BE2C (cell line): Measurements from ENCODE around the gene SGTB.

Source experiments
- DNase-seq: peaks from one replicate; pipeline ENCODE4 v3.0.0-alpha.2; 2020
- H3K27me3 ChIP-seq: fragments of 250-450 bp; sonication (Bioruptor Pico); 2 replicates; pipeline ENCODE4 v1.5.1; 2020; ENCODE audit warnings: mild to moderate bottlenecking
- H3K36me3 ChIP-seq: fragments of 250-450 bp; sonication (Bioruptor Pico); 2 replicates; pipeline ENCODE4 v1.5.1; 2020; ENCODE audit warnings: mild to moderate bottlenecking
- H3K4me1 ChIP-seq: fragments of 250-450 bp; sonication (Bioruptor Pico); 2 replicates; pipeline ENCODE4 v1.5.1; 2020
- H3K4me3 ChIP-seq: 2 replicates; pipeline ENCODE4 v1.5.1; 2011; ENCODE audit warnings: low read depth, low read length
- H3K9me3 ChIP-seq: fragments of 250-450 bp; sonication (Bioruptor Pico); 2 replicates; pipeline ENCODE4 v1.5.1; 2020
- CTCF ChIP-seq: IDR thresholded peaks from 2 replicates; pipeline ENCODE4 v1.5.1; 2012; ENCODE audit warnings: mild to moderate bottlenecking, low read depth, low read length

SGTB gene

DNA sequence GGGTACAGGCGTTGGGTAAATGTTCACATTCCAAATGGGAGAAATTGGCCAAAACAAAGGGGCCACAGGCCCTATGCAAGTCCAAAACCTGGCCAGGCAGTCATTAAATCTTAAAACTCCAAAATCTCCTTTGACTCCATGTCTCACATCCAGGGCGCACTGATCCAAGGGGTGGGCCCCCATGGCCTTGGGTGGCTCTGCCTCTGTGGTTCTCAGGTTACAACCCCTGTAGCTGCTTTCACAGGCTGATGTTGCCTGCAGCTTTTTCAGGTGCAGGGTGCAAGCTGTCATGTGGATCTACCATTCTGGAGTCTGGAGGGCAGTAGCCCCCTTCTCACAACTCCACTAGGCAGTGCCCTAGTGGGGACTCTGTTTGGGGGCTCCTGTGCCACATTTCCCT, 44.9 kb upstream of the SGTB start:
- H3K36me3 ChIP-seq: peaks cover 36% of the 10 kb centered on the region

DNA sequence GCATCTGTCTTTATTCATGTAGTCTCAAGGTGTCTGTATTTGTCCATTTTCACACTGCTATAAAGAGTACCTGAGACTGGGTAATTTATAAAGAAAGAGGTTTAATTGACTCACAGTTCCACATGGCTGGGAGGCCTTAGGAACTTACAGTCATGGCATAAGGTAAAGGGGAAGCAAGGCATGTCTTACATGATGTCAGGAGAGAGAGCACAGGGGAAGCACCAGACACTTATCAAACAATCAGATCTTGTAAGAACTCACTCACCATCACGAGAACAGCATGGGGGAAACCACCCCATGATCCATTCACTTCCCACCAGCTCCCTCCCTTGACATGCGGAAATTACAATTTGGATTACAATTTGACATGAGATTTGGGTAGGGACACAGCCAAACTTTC, 44.3 kb upstream of the SGTB start:
- peaks cover 39% of the 10 kb centered on the region for H3K36me3 ChIP-seq
- no peak overlapping the region for H3K4me3 ChIP-seq
- TF ChIP-seq CTCF: no peak
- no peaks in the 10 kb centered on the region for H3K27me3 ChIP-seq
- no peaks in the 10 kb centered on the region; the same call in 1 of the 2 replicates for H3K4me1 ChIP-seq
- no peak for DNase-seq
- no peaks in the 10 kb centered on the region for H3K9me3 ChIP-seq

More for the DNA sequence above, 44.9 kb upstream of the SGTB start:
- no peaks in the 10 kb centered on the region for H3K27me3 ChIP-seq
- H3K9me3 ChIP-seq: no peaks in the 10 kb centered on the region
- no peak overlapping the region for H3K4me3 ChIP-seq
- TF ChIP-seq CTCF: no peak
- DNase-seq: no peak
- H3K4me1 ChIP-seq: no peaks in the 10 kb centered on the region; the same call in 1 of the 2 replicates

DNA sequence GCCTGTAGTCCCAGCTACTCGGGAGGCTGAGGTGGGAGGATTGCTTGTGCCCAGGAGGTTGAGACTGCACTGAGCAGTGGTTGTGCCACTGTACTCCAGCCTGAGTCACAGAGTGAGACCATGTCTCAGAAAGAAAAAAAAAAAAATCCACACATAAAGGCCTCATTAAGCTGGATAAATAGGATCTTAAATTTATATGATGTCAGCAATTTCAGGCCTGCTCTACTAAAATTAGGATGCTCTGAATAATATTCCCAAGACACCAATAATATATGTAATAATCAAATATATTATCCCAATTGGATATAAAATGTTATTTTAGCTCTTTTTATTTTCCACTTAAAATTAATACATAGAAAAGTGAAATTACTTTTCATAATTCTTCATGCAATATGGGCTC, 43.7 kb upstream of the SGTB start:
- no peaks in the 10 kb centered on the region for H3K9me3 ChIP-seq
- DNase-seq: no peak
- peaks cover 39% of the 10 kb centered on the region for H3K36me3 ChIP-seq
- TF ChIP-seq CTCF: no peak
- H3K4me1 ChIP-seq: no peaks in the 10 kb centered on the region; the same call in 1 of the 2 replicates
- no peak overlapping the region for H3K4me3 ChIP-seq
- no peaks in the 10 kb centered on the region for H3K27me3 ChIP-seq

DNA sequence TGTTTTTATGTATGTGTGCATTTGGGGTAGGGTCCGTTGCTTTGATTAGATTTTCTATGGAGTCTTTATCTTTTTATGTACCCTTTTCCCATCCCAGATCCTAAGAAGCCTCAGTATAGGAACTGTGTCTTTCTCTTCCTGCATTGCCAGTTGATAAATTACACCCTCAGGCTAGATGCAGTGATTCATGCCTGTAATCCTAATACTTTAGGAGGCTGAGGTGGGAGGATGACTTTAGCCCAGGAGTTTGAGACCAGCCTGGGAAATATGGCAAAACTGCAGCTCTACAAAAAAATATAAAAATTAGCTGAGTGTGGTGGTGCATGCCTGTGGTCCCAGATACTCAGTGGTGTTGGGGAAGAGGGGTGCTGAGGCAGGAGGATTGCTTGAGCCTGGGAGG, 40.3 kb upstream of the SGTB start:
- no peaks in the 10 kb centered on the region for H3K4me1 ChIP-seq
- peaks cover 53% of the 10 kb centered on the region for H3K36me3 ChIP-seq
- DNase-seq: no peak
- no peaks in the 10 kb centered on the region for H3K27me3 ChIP-seq
- no peak overlapping the region for H3K4me3 ChIP-seq
- TF ChIP-seq CTCF: no peak
- no peaks in the 10 kb centered on the region for H3K9me3 ChIP-seq

GRCh38 chr5:65760504-65761275, 38.8 kb upstream of the SGTB start:
- TF ChIP-seq CTCF: no peak
- H3K4me1 ChIP-seq: no peaks in the 10 kb centered on the region
- no peak overlapping the region for H3K4me3 ChIP-seq
- peaks cover 42% of the 10 kb centered on the region for H3K36me3 ChIP-seq
- no peaks in the 10 kb centered on the region for H3K27me3 ChIP-seq
- H3K9me3 ChIP-seq: no peaks in the 10 kb centered on the region
- no peak for DNase-seq

DNA sequence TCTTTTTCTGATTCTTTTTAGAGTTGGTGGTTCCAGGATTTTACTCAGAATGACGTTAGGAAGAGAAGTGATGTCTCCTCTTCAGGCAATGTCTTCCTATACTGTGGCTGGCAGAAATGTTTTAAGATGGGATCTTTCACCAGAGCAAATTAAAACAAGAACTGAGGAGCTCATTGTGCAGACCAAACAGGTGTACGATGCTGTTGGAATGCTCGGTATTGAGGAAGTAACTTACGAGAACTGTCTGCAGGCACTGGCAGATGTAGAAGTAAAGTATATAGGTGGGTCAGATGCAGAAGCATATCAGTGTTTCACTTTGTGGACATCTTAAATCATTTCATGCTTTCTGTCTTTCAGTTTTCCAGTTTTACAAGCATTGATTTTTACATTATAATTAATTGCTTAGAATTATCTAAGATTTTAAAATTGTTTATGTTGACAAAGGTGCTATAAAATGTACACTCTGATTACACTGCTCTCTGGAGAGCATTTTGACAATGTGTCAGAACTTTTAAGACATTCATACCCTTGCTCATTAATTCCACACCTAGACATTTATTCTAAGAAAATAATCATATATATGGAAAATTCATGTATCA, 36.7 kb upstream of the SGTB start:
- Histone ChIP-seq H3K4me1 (no peaks in the 10 kb centered on the region), H3K9me3 (no peaks in the 10 kb centered on the region), H3K36me3 (peaks cover 35% of the 10 kb centered on the region), H3K27me3 (no peaks in the 10 kb centered on the region), H3K4me3 (no peak overlapping the region)
- DNase-seq: no peak
- no peak for TF ChIP-seq CTCF
